Measurements from ENCODE around the gene HOTAIR.

DNA sequence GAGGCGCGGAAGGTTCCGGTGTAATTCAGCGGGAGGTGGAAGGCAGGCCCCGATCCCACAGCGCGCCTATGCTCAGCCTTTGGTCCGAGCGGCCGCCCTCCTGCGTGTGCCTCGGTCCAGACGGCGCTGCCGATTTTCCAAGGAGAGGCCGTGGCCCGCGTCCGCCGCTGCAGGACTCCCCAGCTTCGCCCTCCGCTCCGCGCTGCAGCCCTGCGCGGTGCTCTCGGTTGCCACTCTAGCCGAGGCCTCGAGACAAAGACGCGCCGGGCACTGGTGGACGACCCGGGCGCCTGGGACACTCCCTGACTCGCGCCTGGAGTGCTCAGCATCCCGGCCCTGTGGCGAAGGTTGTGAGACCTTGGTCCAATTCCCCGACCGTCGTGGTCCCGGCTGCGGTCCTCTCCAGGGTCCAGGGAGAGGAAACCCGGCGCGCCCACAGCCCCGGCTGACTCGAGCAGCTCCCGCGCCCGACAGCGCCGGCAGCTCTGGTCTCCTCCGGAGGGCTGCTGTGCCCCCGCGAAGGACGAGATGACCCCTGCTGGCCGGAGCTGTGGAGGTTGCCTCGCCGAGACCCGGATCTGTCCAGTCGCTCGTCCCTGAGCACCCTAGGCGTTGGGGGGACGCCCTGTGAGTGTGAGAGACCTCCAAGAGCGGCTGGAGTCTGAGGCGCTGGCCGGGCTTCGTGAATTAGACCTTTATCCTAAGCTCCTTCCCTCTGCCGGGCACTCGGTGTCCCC is 13.6 kb downstream of the HOTAIR start:
- TF ChIP-seq, protein P1, sequence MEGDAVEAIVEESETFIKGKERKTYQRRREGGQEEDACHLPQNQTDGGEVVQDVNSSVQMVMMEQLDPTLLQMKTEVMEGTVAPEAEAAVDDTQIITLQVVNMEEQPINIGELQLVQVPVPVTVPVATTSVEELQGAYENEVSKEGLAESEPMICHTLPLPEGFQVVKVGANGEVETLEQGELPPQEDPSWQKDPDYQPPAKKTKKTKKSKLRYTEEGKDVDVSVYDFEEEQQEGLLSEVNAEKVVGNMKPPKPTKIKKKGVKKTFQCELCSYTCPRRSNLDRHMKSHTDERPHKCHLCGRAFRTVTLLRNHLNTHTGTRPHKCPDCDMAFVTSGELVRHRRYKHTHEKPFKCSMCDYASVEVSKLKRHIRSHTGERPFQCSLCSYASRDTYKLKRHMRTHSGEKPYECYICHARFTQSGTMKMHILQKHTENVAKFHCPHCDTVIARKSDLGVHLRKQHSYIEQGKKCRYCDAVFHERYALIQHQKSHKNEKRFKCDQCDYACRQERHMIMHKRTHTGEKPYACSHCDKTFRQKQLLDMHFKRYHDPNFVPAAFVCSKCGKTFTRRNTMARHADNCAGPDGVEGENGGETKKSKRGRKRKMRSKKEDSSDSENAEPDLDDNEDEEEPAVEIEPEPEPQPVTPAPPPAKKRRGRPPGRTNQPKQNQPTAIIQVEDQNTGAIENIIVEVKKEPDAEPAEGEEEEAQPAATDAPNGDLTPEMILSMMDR (conservative IDR thresholded peaks at IDR 0.05; ENCODE audit: low read depth, low read length) = no peak
- TF ChIP-seq EZH2 (IDR thresholded peaks at IDR 0.05; ENCODE audit: borderline replicate concordance, low read depth, low read length, poor library complexity, severe bottlenecking) = no peak
